Measurements from ENCODE around the gene FYB1. TPM values are rescaled to one million over a fixed set of nuclear protein-coding genes. Genes with fewer than 3 reads are reported as not detected.
A peak's percentile ranks its signal among the peaks of the same experiment; 100 is the strongest.

Gene FYB1
- total and polyA plus RNA-seq, 5 donors = 0.66 to 9.5 (median 6.5) TPM

DNA sequence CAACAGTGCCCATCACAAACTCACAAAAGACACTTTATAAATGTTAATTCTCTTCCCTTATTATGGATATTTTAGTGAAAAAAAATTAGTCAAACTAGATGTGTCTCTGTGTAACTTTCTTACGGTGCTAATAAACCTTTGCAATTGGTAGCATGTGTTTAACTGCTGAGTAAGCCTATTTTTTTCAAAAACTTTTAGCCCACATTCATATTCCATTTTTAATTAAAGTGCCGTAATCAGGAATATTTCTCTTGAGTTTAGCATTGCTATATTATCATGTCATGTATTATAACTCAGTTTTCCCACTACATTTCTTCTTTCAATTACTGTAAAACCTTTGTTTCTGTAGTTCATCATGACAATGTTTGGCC, 51.4 kb downstream of the FYB1 start:
- H3K27ac ChIP-seq (ENCODE audit: low read length) = no peak overlapping the region
- intact Hi-C loops (cut with DNase I) = no loop called here
- 79% methylated on average over 2 of the region's 2 CpGs for WGBS
- H3K4me3 ChIP-seq (ENCODE audit: low read length) = no peak overlapping the region
- H3K27me3 ChIP-seq (ENCODE audit: control insufficient read depth, insufficient read depth) = no peaks in the 10 kb centered on the region
- H3K4me1 ChIP-seq (ENCODE audit: control insufficient read depth, insufficient read depth, low read length) = no peaks in the 10 kb centered on the region
- ATAC-seq = no peak
- no peaks in the 10 kb centered on the region for H3K9me3 ChIP-seq (ENCODE audit: control insufficient read depth, low read length)
- DNase-seq = no peak

DNA sequence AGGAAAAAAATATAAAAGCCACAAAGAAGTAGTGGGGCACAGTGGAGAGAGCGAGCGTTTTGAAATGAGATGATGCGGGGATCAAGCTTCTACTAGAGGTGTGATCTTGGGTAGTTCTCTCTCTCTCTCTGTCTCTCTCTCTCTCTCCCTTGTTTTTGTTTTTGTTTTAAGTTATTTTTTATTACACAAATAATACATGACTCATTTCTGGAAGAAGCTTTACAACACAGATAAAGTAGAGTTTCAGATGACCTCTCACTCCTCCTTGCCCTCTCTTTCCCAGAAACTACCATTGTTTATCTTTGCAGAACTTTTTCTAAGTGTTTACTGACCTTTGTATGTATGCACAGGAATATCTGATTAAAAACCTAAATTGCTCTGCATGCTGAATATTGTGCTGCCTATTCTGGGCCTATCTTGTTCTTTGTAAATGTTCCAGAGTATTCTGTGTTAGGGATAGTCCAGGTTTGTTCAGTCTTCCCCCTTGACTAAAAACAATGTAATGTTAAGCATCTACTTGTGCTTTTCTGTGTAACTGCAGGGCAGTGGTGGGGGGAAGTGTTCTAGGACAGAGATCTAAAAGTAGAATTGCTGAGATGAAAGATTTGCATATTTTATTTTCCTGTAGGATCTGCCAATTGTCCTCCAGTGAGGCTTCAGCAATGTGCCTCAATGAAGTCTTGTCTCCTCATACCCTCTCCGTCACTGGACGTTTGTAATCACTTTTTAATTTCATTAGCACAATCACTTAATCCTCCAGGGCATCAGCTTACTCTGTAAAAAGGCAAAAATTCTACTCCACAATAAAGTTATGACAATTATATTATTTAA, 52.0 kb downstream of the FYB1 start:
- ATAC-seq = no peak
- intact Hi-C loops (cut with DNase I) = no loop called here
- no peaks in the 10 kb centered on the region for H3K27me3 ChIP-seq (ENCODE audit: control insufficient read depth, insufficient read depth)
- H3K4me1 ChIP-seq (ENCODE audit: control insufficient read depth, insufficient read depth, low read length) = no peaks in the 10 kb centered on the region
- H3K27ac ChIP-seq (ENCODE audit: low read length) = no peak overlapping the region
- H3K4me3 ChIP-seq (ENCODE audit: low read length) = no peak overlapping the region
- DNase-seq = no peak
- WGBS = 72% methylated on average over 5 of the region's 5 CpGs
- H3K9me3 ChIP-seq (ENCODE audit: control insufficient read depth, low read length) = no peaks in the 10 kb centered on the region

DNA sequence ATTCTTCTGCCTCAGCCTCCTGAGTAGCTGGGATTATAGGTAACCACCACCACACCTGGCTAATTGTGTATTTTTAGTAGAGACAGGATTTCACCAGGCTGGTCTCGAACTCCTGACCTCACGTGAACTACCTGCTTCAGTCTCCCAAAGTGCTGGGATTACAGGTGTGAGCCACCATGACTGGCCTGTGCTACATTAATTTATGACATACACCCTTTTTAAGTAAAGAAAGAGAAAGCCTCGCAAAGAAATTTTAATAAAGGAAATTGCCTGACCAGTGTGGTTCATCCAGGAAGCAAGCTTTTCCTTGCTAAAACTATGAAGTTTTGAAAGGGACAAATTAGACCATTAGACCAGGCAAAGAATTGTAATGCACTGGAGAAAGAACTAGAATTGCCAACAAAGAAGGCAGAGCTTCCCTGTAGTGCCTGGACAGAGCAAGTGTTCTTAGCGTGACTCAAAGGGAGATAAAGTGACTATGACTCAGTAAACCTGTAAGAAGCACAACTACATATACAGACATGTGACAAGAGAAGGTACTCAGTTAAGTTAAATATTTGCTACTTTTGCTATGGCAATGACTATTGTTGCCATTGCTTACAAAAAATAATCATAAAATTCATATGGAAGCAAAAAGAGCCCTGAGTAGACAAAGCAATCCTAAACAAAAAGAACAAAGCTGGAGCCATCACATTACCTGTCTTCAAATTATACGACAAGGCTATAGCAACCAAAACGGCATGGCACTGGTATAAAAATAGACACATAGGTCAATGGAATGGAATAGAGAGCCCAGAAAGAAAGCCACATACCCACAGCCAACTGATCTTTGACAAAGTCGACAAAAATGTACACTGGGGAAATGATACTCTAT, 54.6 kb downstream of the FYB1 start:
- intact Hi-C loops (cut with DNase I) = no loop called here
- Histone ChIP-seq H3K9me3 (ENCODE audit: control insufficient read depth, low read length) (no peaks in the 10 kb centered on the region), H3K4me3 (ENCODE audit: low read length) (no peak overlapping the region), H3K27me3 (ENCODE audit: control insufficient read depth, insufficient read depth) (no peaks in the 10 kb centered on the region), H3K27ac (ENCODE audit: low read length) (no peak overlapping the region), H3K4me1 (ENCODE audit: control insufficient read depth, insufficient read depth, low read length) (no peaks in the 10 kb centered on the region)
- ATAC-seq (no peak), DNase-seq (no peak)
- WGBS = 85% methylated on average over 7 of the region's 7 CpGs

DNA sequence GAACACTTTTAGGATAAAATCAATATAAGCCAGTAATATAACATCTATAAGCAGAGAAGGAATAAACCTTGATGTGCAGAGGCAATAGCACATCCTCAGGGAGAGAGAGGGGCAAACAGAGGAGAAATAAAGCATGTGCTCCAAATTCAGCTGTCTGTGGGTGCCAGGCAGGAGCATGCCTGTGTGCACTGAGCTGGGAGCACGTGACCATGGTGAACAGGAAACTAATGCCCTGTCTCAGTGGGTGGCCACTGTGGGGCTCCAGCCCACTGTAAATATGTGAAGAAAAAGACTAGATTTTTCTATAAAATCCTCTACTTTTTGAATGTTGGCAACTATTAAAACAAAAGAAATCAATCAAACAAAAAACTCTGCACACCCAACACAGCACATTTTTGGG, 55.3 kb downstream of the FYB1 start:
- DNase-seq = peak in 1 of 3 donors; percentile 52
- H3K9me3 ChIP-seq (ENCODE audit: control insufficient read depth, low read length) = no peaks in the 10 kb centered on the region
- no peak for ATAC-seq
- intact Hi-C loops (cut with DNase I) = no loop called here
- WGBS = 38% methylated on average over 1 of the region's 1 CpG
- H3K27ac ChIP-seq (ENCODE audit: low read length) = no peak overlapping the region
- no peaks in the 10 kb centered on the region for H3K4me1 ChIP-seq (ENCODE audit: control insufficient read depth, insufficient read depth, low read length)
- H3K4me3 ChIP-seq (ENCODE audit: low read length) = no peak overlapping the region
- H3K27me3 ChIP-seq (ENCODE audit: control insufficient read depth, insufficient read depth) = no peaks in the 10 kb centered on the region

DNA sequence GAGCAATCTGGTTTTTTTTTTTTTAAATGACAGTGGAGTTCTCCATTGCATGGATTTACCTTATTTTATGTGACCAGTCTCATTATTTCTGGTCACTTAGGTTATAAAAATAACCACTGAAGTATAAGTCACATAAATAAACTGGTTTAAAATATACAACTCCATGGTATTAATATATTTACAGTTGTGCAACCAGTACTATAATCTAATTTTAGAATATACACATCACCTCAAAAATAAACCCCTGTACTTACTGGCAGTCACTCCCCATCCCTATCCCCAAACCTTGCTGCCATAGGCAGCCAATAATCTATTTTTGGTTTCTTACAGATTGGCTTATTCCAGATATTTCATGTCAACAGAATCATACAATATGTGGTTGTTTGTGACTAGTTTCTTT, 57.8 kb downstream of the FYB1 start:
- no peak for DNase-seq
- Histone ChIP-seq H3K9me3 (ENCODE audit: control insufficient read depth, low read length) (no peaks in the 10 kb centered on the region), H3K4me1 (ENCODE audit: control insufficient read depth, insufficient read depth, low read length) (no peaks in the 10 kb centered on the region), H3K4me3 (ENCODE audit: low read length) (no peak overlapping the region), H3K27me3 (ENCODE audit: control insufficient read depth, insufficient read depth) (no peaks in the 10 kb centered on the region), H3K27ac (ENCODE audit: low read length) (no peak overlapping the region)
- ATAC-seq = no peak
- intact Hi-C loops (cut with DNase I) = no loop called here

DNA sequence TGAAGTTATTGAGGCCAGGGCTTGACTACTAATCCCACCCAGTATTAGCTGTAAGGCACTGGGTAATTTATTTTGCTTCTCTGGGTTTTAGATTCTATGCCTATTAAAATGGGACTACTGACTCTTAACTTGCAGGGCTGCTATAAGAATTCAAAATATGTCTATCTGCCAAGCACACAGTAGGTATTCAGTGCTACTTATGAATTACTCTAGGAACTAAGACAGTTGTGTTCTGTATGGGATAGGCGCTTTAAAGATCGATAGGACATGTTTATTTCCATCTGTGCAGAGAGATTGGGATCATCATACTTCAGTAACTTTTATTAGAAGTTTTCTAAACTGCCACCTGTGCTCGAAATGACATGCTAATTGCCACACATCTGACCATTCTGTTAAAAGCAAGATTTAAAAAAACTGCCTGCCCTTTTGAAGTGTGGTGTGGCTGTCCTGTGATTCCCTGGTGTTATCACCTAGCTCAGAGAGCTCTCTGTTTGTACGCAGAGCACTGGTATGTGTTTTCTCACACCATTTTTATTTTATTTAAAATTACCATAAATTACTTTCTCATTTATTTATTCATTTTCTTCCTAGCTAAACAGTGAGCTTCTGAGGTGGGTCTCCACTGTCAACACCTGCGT, 58.7 kb downstream of the FYB1 start:
- ATAC-seq = no peak
- Histone ChIP-seq H3K27ac (ENCODE audit: low read length) (no peak overlapping the region), H3K4me1 (ENCODE audit: control insufficient read depth, insufficient read depth, low read length) (no peaks in the 10 kb centered on the region), H3K27me3 (ENCODE audit: control insufficient read depth, insufficient read depth) (no peaks in the 10 kb centered on the region), H3K9me3 (ENCODE audit: control insufficient read depth, low read length) (no peaks in the 10 kb centered on the region), H3K4me3 (ENCODE audit: low read length) (no peak overlapping the region)
- intact Hi-C loops (cut with DNase I) = no loop called here
- no peak for DNase-seq
- WGBS = 65% methylated on average over 5 of the region's 5 CpGs

DNA sequence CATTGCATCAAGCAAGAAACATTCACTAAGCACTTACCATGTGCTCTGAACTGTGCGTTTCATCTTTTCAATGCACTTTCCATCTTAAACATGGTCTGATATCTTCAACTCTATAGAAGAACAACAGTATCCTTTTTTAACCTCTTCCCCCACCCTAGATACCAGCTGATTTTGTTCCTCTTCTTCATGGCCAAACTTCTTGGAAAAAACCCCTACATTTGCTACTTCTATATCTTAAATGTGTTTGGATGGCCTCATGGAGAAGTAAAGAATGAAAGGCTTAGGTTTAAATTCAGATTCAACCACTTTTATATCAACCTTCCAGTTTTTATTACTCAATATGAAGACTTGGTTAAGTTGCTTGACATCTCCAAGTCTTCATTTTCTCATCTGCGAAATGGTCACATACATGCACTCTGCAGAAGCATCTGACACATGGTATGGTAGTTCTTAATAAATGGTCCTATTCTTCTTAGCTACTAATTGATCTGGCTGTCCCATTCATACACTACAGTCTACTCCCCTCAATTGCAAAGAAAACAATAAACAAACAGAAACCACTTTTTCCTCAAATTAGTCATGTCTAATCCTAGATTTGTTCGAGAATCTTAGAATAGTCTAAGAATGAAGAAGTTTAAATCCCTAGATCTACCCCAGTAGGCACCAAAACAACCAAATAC, 59.4 kb downstream of the FYB1 start:
- no peaks in the 10 kb centered on the region for H3K27me3 ChIP-seq (ENCODE audit: control insufficient read depth, insufficient read depth)
- WGBS = 83% methylated on average over 3 of the region's 3 CpGs
- no peaks in the 10 kb centered on the region for H3K4me1 ChIP-seq (ENCODE audit: control insufficient read depth, insufficient read depth, low read length)
- DNase-seq (no peak), ATAC-seq (no peak)
- H3K27ac ChIP-seq (ENCODE audit: low read length) = no peak overlapping the region
- no peak overlapping the region for H3K4me3 ChIP-seq (ENCODE audit: low read length)
- intact Hi-C loops (cut with DNase I) = no loop called here
- no peaks in the 10 kb centered on the region for H3K9me3 ChIP-seq (ENCODE audit: control insufficient read depth, low read length)

DNA sequence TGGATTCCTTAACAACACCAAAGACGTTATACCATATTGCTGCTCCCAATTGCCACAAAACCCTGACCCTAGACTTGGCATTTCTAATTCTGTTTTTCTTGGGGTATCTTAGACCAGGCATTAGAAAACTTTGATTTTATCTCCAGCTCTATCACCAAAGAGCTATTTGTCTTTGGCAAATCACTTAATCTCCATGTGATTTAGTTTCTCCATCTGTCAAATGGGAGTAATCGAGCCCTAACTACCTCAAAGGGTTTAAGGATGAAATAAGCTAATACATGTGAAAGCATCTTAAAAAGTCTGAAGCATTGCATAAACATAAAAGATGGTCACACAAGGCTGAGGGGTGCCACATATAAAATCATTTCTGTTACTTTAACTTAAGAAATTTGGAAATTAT, 60.6 kb downstream of the FYB1 start:
- H3K4me3 ChIP-seq (ENCODE audit: low read length) = no peak overlapping the region
- H3K9me3 ChIP-seq (ENCODE audit: control insufficient read depth, low read length) = no peaks in the 10 kb centered on the region
- H3K27me3 ChIP-seq (ENCODE audit: control insufficient read depth, insufficient read depth) = no peaks in the 10 kb centered on the region
- DNase-seq = no peak
- 84% methylated on average over 2 of the region's 2 CpGs for WGBS
- no peak overlapping the region for H3K27ac ChIP-seq (ENCODE audit: low read length)
- ATAC-seq = no peak
- no peaks in the 10 kb centered on the region for H3K4me1 ChIP-seq (ENCODE audit: control insufficient read depth, insufficient read depth, low read length)
- intact Hi-C loops (cut with DNase I) = no loop called here

DNA sequence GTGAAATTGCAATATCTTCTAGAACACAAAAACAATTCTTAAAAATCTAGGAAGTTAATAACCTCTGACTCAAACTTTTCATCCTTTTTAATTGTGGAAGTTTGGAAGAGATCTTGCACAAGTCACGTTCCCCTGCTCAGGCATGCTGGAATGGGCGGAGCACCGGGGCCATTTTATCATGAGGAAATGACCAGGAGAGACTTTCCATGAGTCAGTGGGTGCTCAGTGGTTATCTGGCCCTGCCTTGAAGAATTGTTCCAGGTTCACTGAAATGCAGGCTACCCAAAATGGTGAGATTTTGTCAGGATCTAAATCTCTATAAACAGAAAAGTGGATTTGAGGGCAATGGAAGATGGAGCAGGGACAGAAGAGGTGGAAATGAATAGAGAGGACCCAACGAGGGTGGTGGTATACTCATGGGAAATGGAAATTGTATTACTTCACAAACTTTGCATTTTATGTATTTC, 61.2 kb downstream of the FYB1 start:
- intact Hi-C loops (cut with DNase I) = no loop called here
- no peaks in the 10 kb centered on the region for H3K9me3 ChIP-seq (ENCODE audit: control insufficient read depth, low read length)
- H3K27me3 ChIP-seq (ENCODE audit: control insufficient read depth, insufficient read depth) = no peaks in the 10 kb centered on the region
- no peak overlapping the region for H3K27ac ChIP-seq (ENCODE audit: low read length)
- no peaks in the 10 kb centered on the region for H3K4me1 ChIP-seq (ENCODE audit: control insufficient read depth, insufficient read depth, low read length)
- 64% methylated on average over 4 of the region's 4 CpGs for WGBS
- DNase-seq (peak; percentile 42 to 73 (median 63)), ATAC-seq (peak; percentile 54 to 87)
- H3K4me3 ChIP-seq (ENCODE audit: low read length) = no peak overlapping the region

DNA sequence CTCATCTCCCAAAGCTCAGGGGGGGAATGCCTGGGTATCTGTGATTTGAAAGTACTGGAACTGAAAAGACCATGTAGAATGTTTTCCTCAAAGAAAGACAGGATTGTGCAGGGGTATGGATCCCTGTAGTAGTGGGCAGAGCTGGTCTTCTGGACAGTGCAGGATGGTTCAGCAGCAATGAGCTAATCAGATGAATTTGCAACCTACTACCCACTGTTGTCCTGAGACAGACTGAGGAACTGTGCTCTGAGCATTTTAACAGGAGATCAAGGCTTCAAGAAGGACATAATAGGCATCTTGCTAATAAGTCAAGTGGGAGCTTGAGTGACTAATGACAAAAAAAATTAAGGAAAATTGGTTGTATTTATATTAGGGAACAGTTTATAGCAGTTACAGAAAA, 61.7 kb downstream of the FYB1 start:
- no peak overlapping the region for H3K27ac ChIP-seq (ENCODE audit: low read length)
- intact Hi-C loops (cut with DNase I) = no loop called here

More for the DNA sequence above, 61.7 kb downstream of the FYB1 start:
- no peaks in the 10 kb centered on the region for H3K4me1 ChIP-seq (ENCODE audit: control insufficient read depth, insufficient read depth, low read length)
- H3K9me3 ChIP-seq (ENCODE audit: control insufficient read depth, low read length) = no peaks in the 10 kb centered on the region
- H3K27me3 ChIP-seq (ENCODE audit: control insufficient read depth, insufficient read depth) = no peaks in the 10 kb centered on the region
- H3K4me3 ChIP-seq (ENCODE audit: low read length) = no peak overlapping the region
- ATAC-seq (peak in 1 of 2 donors; percentile 47), DNase-seq (no peak)
